Mucosa of descending colon (tissue), 3 donors: Measurements from ENCODE around the gene H6PD. TPM values are rescaled to one million over a fixed set of nuclear protein-coding genes. Genes with fewer than 3 reads are reported as not detected.

ENCODE experiments used
- ATAC-seq: fragments of 200-7000 bp; cut with Tn5 transposase; one replicate; pipeline ENCODE4 v1.9.1; 2020; ENCODE audit warnings: mild to moderate bottlenecking, moderate library complexity
- DNase-seq, 3 donors: peaks; one replicate each; pipeline ENCODE4 v3.0.0-alpha.2; 2020
- H3K36me3 ChIP-seq: fragments of 200-600 bp; one replicate; pipeline ENCODE4 v1.8.0; 2021; ENCODE audit warnings: low read depth, mild to moderate bottlenecking
- H3K4me1 ChIP-seq: fragments of 200-600 bp; one replicate; pipeline ENCODE4 v1.8.0; 2021; ENCODE audit warnings: low read depth, mild to moderate bottlenecking
- H3K4me3 ChIP-seq: fragments of 200-600 bp; one replicate; pipeline ENCODE4 v1.8.0; 2021; ENCODE audit warnings: mild to moderate bottlenecking
- H3K9me3 ChIP-seq: fragments of 200-600 bp; one replicate; pipeline ENCODE4 v1.8.0; 2021; ENCODE audit warnings: mild to moderate bottlenecking
- CTCF ChIP-seq: fragments of 200-600 bp; IDR thresholded peaks from one replicate; pipeline ENCODE4 v1.8.0; 2022; ENCODE audit warnings: antibody characterized with exemption, mild to moderate bottlenecking
- intact Hi-C, 2 donors: fragments of 100-400 bp; cut with DNase I in 1 of 2; cut with micrococcal nuclease in 1 of 2; formaldehyde crosslinking; loops; one replicate each; pipeline versions ENCODE4 v1.11.0 to v1.11.1; 2022; cut with DNase I, micrococcal nuclease
- total RNA-seq, 3 donors: library from RNA; stranded (reverse); fragmentation: NEBNext Ultra II Directional in 2 of 3; extraction: Animal tissue kit (Norgen Biotek cat#: 25700) in 2 of 3; gene quantifications; one replicate each; pipeline versions ENCODE4 v1.2.1 to v1.2.4, GENCODE V29; 2021 to 2023
- donor health status: DM: no; HTN: no; CAD: no; lungs with moderate emphysema.
- donor health status: DM: no; HTN: no; CAD: no.
- donor health status: DM: no; HTN: yes; CAD: no.

H6PD gene
- total RNA-seq, 3 donors from 2014 or later: 27.6 to 35.3 (median 31.9) TPM

GRCh38 chr1:9265037-9265436 lies 30.5 kb downstream of the H6PD start:
- intact Hi-C loops: no loop called here
- Histone ChIP-seq H3K9me3 (no peaks in the 10 kb centered on the region), H3K4me3 (no peak overlapping the region), H3K36me3 (no peaks in the 10 kb centered on the region), H3K4me1 (no peaks in the 10 kb centered on the region)
- ATAC-seq: no peak
- no peak for TF ChIP-seq CTCF
- DNase-seq: no peak

- intact Hi-C loops: no loop called here
- H3K4me1 ChIP-seq: peaks cover 3% of the 10 kb centered on the region
- TF ChIP-seq CTCF: no peak
- DNase-seq (peak in 1 of 3 donors; percentile 24), ATAC-seq (no peak)
- H3K4me3 ChIP-seq: no peak overlapping the region
- no peaks in the 10 kb centered on the region for H3K36me3 ChIP-seq
- H3K9me3 ChIP-seq: no peaks in the 10 kb centered on the region
Measured at GRCh38 chr1:9265968-9266367, 31.4 kb downstream of the H6PD start.

GRCh38 chr1:9267352-9267686 lies 32.7 kb downstream of the H6PD start:
- Histone ChIP-seq H3K4me3 (no peak overlapping the region), H3K9me3 (no peaks in the 10 kb centered on the region), H3K4me1 (peaks cover 3% of the 10 kb centered on the region), H3K36me3 (no peaks in the 10 kb centered on the region)
- no peak for TF ChIP-seq CTCF
- DNase-seq (no peak), ATAC-seq (no peak)
- intact Hi-C loops: no loop called here

GRCh38 chr1:9267827-9268581 lies 33.4 kb downstream of the H6PD start:
- ATAC-seq (no peak), DNase-seq (no peak)
- TF ChIP-seq CTCF: no peak
- H3K9me3 ChIP-seq: no peaks in the 10 kb centered on the region
- no peaks in the 10 kb centered on the region for H3K36me3 ChIP-seq
- intact Hi-C loops: no loop called here
- peaks cover 3% of the 10 kb centered on the region for H3K4me1 ChIP-seq
- no peak overlapping the region for H3K4me3 ChIP-seq

- no peak overlapping the region for H3K4me3 ChIP-seq
- peaks cover 3% of the 10 kb centered on the region for H3K4me1 ChIP-seq
- H3K36me3 ChIP-seq: no peaks in the 10 kb centered on the region
- H3K9me3 ChIP-seq: no peaks in the 10 kb centered on the region
- TF ChIP-seq CTCF: no peak
- no peak for DNase-seq
- intact Hi-C loops: no loop called here
- ATAC-seq: no peak
Measured at GRCh38 chr1:9269078-9269501, 34.5 kb downstream of the H6PD start.

GRCh38 chr1:9269721-9270120 lies 35.1 kb downstream of the H6PD start:
- TF ChIP-seq CTCF: no peak
- no peak for ATAC-seq
- H3K4me3 ChIP-seq: no peak overlapping the region
- DNase-seq: no peak
- intact Hi-C loops: no loop called here
- peaks cover 3% of the 10 kb centered on the region for H3K4me1 ChIP-seq
- H3K36me3 ChIP-seq: no peaks in the 10 kb centered on the region
- H3K9me3 ChIP-seq: no peaks in the 10 kb centered on the region
